ENCODE results near the gene TMEM156. TPM values are rescaled to one million over a fixed set of nuclear protein-coding genes. Genes with fewer than 3 reads are reported as not detected.
"Not testable (repeated sequence)": the region's sequence is repeated elsewhere in the genome, so short reads cannot be mapped to it uniquely, and the experiment has no call there.

Gene TMEM156
- total RNA-seq, 1 donor from 2014 or later, result not detected

DNA sequence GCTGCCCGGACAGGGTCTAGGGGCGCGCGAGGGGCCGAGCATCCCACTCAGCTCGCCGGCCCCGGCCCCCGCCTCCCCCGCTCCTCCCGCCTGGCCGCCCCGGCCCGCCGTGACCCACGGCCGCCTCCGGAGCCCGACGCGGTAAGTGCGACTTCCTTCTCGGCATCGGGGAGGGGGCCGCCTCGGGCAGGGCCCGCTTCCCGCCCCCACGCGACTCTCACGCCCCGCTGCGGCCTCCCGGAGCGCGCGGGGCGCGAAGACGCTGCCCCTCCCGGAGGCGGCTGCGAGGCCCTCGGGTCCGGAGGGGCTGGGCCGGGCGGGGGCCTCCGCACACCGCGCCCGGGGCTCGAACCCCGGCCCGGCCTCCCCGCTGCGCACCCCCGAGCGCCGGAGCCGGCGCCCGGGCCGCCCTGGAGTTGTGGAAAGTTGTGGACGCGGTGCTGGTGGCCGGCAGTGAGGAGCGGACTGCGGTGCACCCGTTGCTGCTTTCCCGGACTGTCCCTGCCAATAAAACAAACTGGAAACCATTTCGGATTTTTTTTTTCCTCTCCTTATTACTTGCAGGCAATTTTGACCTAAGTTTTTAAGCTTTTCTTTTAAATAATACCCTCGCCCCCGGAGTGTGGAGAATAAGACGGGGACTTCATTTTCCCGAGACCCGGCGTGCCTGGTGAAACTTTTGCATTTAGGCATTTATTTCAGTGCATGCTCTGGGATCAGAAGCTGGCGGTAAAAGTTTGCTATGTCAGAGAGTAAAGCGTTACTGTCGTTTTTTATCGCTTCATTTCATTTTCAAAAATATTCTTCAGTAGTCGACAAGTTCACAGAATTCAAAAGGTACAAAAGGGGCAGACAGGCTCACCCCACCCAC, 13.0 kb upstream of the TMEM156 start:
- intact Hi-C loops (cut with DNase I), result no loop called here
- DNase-seq, result peak; percentile 54
- ATAC-seq (ENCODE audit: poor library complexity), result peak; percentile 31

DNA sequence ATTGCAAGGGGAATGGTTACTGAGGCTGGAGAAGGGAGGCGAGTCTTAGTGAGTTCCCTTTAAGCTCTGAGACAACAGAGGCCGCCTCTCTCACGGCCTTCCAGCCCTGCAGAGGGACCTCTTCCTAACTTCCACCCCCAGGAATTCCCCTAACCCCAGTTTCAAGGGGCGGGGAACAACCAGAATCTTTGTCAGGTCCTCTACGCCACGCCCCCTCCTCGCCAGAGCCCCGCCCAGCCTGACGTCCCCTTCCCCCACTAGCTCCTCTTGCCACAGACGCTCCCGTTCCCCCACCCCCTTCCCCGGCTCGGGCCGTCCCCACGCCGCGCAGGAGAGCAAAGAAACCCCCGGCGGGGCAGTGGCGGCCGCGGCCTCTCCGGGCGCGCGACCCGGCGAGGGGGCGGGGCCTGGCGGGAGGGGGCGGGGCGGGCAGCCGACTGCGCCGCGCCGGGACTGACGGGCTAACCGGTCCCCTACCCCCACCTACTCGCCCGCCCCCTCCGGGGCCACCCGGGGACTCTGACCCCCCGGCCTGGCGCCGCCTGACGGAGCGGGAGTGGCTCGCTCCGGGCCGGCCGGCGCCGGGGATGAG, 12.3 kb upstream of the TMEM156 start:
- peak; percentile 94 for ATAC-seq (ENCODE audit: poor library complexity)
- intact Hi-C loops (cut with DNase I), result no loop called here

DNA sequence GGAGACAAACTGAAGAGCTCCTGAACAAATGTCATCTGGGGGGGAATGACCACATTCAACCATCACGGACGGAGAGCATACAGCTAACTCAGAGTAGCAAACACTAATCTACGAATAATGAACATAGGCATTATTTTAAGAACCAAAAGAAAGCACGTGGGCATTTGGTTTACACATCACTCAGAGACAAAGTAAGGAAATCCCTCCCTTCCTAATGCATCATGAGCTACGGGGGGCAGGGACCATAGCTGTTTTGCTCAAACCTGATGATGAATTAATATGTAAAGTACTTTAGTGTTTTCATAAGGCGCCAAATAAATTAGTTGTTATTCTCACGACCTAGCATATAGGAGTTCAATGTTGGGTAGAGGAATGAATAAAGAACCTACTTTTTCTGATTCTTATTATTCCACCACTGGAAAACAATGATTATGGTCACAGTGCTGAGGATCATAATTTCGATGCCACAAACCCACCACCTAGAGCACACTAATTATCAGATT, 11.7 kb upstream of the TMEM156 start:
- peak; percentile 4 for ATAC-seq (ENCODE audit: poor library complexity)
- intact Hi-C loops (cut with DNase I), result no loop called here
- no peak for DNase-seq

More for the DNA sequence above, 12.3 kb upstream of the TMEM156 start:
- DNase-seq, result peak; percentile 95

- ATAC-seq (ENCODE audit: poor library complexity) (no peak), DNase-seq (no peak)
- intact Hi-C loops (cut with DNase I), result no loop called here
Observed at GRCh38 chr4:39043058-39043860, 11.1 kb upstream of the TMEM156 start.

DNA sequence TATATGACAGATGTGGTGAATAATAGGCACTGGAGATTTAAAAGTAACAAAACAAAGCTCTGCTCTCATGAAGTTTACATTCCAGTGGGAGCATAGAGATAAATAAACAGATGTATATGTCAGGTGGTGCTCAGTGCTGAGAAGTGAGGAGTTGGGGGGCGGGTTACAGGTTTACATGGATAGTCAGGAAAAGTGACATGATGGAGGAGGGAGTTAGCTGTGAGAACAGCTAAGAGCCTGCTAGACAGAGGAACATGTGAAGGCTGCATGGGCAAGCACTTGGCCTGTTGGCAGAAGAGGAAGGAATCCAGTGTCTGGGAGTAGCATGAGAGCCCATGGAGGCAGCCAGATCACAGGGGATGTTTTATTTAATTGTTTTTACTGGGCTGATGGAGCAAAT, 10.2 kb upstream of the TMEM156 start:
- no peak for DNase-seq
- intact Hi-C loops (cut with DNase I), result no loop called here
- ATAC-seq (ENCODE audit: poor library complexity), result no peak

GRCh38 chr4:39039108-39039507, 6.9 kb upstream of the TMEM156 start:
- intact Hi-C loops (cut with DNase I), result no loop called here
- ATAC-seq (ENCODE audit: poor library complexity) (no peak), DNase-seq (no peak)

- ATAC-seq (ENCODE audit: poor library complexity), result no peak
- intact Hi-C loops (cut with DNase I), result no loop called here
- no peak for DNase-seq
Observed at GRCh38 chr4:39037941-39038340, 5.7 kb upstream of the TMEM156 start.

DNA sequence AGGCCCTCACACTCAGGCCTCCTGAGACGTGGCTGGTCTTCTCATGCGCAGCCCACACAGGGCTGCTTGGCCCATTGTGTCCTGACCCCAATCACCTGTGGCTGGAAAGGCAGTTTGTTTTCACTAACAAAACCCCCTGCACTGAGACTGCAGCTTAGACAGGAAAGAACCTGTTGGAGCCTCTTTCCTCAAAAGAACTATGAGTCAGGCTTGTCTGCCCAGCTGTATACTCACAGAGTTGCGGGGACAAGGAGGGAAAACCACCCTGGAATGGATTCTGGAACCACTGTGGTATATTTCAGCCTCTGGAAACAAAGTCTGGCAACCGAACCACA, 5.2 kb upstream of the TMEM156 start:
- ATAC-seq (ENCODE audit: poor library complexity) (no peak), DNase-seq (no peak)
- intact Hi-C loops (cut with DNase I), result no loop called here

- ATAC-seq (ENCODE audit: poor library complexity) (no peak), DNase-seq (no peak)
- intact Hi-C loops (cut with DNase I), result no loop called here
Observed at GRCh38 chr4:39036172-39036571, 4.0 kb upstream of the TMEM156 start.

GRCh38 chr4:39031590-39032020, 604 bp downstream of the TMEM156 start:
- ATAC-seq (ENCODE audit: poor library complexity); DNase-seq; intact Hi-C loops (cut with DNase I): not testable (repeated sequence)

- DNase-seq, result no peak
- intact Hi-C loops (cut with DNase I), result no loop called here
- no peak for ATAC-seq (ENCODE audit: poor library complexity)
Observed at GRCh38 chr4:39030725-39031124, 1.5 kb downstream of the TMEM156 start.

GRCh38 chr4:39029752-39030694, 2.2 kb downstream of the TMEM156 start:
- DNase-seq, result no peak
- no peak for ATAC-seq (ENCODE audit: poor library complexity)
- intact Hi-C loops (cut with DNase I), result no loop called here

DNA sequence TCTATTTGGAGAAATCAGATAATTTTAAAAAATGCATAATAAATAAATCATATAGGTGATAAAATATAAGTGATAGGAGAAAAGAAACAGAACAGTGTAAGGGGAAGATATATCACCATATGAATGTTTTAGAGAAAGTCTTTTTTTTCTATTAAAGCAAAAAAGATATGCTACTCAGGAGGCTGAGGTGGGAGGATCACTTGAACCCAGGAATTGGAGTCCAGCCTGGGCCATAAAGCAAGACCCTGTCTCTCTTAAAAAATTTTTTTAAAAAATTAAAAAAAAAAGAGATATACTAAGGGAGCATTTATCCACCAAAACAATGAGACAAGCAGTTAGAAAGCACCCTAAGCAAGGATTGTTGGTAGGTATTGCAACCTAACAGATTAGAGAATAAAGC, 6.1 kb downstream of the TMEM156 start:
- ATAC-seq (ENCODE audit: poor library complexity) (no peak), DNase-seq (no peak)
- intact Hi-C loops (cut with DNase I), result no loop called here

DNA sequence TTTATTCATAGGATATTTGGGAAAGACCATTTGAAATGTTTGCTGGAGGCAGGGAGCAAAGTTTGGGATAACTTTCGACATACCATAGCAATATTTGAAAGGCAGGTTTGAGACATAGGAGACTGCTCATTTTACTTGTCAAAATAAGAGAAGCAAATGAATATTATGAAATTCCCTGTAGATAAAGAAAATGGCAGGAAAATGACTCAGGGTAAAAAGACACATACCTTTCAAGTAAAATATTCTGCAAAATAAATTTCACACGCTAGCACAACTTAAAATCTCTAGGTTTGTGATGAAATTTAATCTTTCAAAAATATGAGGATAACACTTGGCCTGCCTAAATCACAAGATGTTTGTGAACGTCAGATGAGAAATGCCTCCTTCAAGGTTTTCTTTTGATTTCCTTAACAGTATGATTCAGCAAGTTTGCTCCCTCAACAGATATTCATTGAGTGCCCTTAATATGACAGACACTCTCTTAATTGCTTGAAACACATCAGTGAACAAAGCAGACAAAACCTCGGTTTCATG, 6.6 kb downstream of the TMEM156 start:
- intact Hi-C loops (cut with DNase I), result no loop called here
- ATAC-seq (ENCODE audit: poor library complexity) (no peak), DNase-seq (no peak)

GRCh38 chr4:39024311-39024865, 7.8 kb downstream of the TMEM156 start:
- ATAC-seq (ENCODE audit: poor library complexity), result no peak
- intact Hi-C loops (cut with DNase I), result no loop called here
- no peak for DNase-seq

DNA sequence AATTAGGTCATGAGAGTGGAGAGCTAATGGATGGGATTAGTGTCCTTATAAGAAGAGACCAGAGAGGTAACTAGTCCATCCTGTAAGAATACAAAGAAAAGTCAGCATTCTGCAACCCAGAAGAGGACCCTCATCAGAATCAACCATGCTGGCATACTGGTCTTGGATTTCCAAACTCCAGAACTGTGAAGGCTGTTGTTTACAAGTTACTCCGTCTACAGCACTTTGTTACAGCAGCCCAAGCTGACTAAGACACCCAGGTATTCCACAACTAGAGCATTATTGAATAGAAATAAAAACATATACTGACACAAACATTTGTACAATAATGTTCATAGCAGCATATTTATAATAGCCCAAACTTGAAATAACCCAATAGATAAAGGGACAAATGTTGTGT, 9.2 kb downstream of the TMEM156 start:
- ATAC-seq (ENCODE audit: poor library complexity) (no peak), DNase-seq (no peak)
- intact Hi-C loops (cut with DNase I), result no loop called here

DNA sequence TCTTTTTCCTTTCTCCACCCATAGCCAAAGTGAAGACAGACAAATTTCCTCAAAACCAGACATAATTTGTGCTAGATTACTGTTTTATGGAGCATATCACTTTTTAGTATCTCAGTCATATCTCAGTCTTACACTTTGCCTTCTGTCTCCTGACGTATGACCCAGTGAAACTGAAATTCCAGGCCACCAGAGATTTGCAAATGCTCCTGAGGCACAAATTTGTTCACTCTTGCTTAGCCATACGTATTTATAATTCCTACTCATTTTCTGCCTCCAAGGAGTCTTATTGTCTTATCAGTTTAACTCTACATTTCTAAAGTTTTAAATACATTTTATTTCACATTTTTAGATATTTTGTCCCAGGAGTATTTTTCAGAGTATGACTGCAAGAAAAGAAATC, 10.0 kb downstream of the TMEM156 start:
- intact Hi-C loops (cut with DNase I), result no loop called here
- ATAC-seq (ENCODE audit: poor library complexity) (no peak), DNase-seq (no peak)

GRCh38 chr4:39021631-39022030, 10.6 kb downstream of the TMEM156 start:
- DNase-seq (no peak), ATAC-seq (ENCODE audit: poor library complexity) (no peak)
- intact Hi-C loops (cut with DNase I), result no loop called here
